ENCODE results near the gene PLD4. TPM values are rescaled to one million over a fixed set of nuclear protein-coding genes. Genes with fewer than 3 reads are reported as not detected.

PLD4 gene
- total RNA-seq, 2 experiments from 2014 or later = not detected

GRCh38 chr14:104973135-104973384 is 48.4 kb downstream of the PLD4 start:
- Mint-ChIP-seq H3K9me3 (no peaks in the 10 kb centered on the region), H3K4me1 (peaks cover 9% of the 10 kb centered on the region), H3K27ac (no peak overlapping the region), H3K27me3 (peaks cover 33% of the 10 kb centered on the region), H3K4me3 (no peak overlapping the region), H3K36me3 (no peaks in the 10 kb centered on the region)
- DNase-seq = no peak

DNA sequence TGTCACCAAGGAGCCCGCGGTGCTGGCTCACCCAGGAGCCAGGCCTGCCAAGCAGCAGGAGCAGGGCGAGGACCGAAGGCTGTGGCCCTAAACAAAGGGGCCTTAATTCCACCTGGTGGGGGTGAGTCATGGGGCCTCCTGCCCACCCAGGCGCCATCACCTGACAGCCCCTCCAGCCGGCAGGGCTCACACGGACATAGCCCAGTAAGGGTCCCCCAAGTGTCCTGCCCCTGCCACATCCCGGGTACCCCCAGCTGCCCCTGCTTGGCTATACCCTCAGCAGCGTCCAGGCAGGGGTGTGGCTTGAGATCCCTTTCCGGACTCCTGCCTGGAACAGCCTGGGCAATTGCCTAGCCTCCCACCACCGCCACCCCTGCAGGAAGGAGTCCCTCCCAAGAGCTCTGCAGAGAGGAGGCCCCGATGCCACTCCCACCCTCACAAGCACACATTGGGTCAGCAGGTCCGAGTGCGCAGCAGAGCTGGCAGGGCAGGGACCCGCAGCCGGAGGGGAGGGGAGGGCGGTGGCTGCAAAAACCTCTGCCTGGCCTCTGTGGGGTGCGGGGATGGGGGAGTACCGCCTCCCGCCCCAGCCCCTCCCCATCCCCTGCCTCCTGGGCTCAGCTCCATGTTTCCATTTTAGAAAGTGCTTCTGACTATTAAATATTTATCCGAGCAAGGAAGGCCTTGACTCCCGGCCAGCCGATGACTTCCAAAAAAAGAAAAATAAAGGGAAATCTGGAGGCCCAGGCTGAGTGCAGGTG is 48.9 kb downstream of the PLD4 start:
- peaks cover 9% of the 10 kb centered on the region for H3K4me1 Mint-ChIP-seq
- no peak overlapping the region for H3K4me3 Mint-ChIP-seq
- no peaks in the 10 kb centered on the region for H3K9me3 Mint-ChIP-seq
- H3K36me3 Mint-ChIP-seq = no peaks in the 10 kb centered on the region
- H3K27ac Mint-ChIP-seq = no peak overlapping the region
- H3K27me3 Mint-ChIP-seq = peaks cover 29% of the 10 kb centered on the region
- DNase-seq = no peak

- Mint-ChIP-seq H3K27ac (no peak overlapping the region), H3K4me1 (peaks cover 9% of the 10 kb centered on the region)
These were observed 49.5 kb downstream of the PLD4 start for GRCh38 chr14:104974146-104974541.

GRCh38 chr14:104974665-104975390 is 50.1 kb downstream of the PLD4 start:
- H3K9me3 Mint-ChIP-seq = no peaks in the 10 kb centered on the region
- H3K27me3 Mint-ChIP-seq = peaks cover 26% of the 10 kb centered on the region
- peaks cover 9% of the 10 kb centered on the region for H3K4me1 Mint-ChIP-seq
- no peaks in the 10 kb centered on the region for H3K36me3 Mint-ChIP-seq
- H3K27ac Mint-ChIP-seq = no peak overlapping the region
- no peak overlapping the region for H3K4me3 Mint-ChIP-seq
- no peak for DNase-seq

More at GRCh38 chr14:104974146-104974541, 49.5 kb downstream of the PLD4 start:
- Mint-ChIP-seq H3K27me3 (peaks cover 28% of the 10 kb centered on the region), H3K9me3 (no peaks in the 10 kb centered on the region), H3K4me3 (no peak overlapping the region), H3K36me3 (no peaks in the 10 kb centered on the region)
- no peak for DNase-seq

DNA sequence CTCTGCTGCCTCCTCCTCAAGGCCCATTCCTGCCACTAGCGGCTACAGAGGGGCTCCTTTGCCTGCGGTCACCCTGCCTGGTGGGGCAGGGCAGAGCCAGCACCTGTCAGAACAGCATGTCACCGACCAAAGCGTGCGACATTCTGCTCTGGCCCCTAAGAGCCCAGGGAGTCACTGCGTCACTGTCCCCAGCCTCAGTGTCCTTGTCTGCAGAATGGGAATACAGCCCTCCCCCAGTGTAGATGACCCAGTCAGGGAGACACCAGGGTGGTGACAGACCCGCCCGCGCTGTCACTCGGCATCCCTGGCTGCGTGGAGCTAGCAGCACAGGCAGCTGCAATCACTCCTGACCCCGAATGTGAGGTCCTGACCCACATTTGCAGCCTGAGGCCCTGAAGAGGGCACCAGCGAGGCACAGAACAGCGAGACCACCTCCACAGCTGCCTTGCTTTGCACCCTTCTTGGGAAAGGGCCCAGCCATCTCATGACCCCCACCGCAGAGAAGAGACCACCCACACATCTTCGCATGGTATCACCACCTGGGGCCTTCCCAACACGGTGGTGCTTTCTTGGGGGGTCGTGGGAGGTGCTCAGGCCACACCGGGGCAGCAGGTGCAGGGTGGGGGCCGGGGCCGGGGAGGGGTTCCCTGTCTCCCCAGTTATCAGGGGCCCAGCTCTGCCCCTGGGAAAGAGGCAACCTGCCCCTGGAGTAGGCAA is 51.0 kb downstream of the PLD4 start:
- no peak overlapping the region for H3K4me3 Mint-ChIP-seq

GRCh38 chr14:104976198-104977007 is 51.7 kb downstream of the PLD4 start:
- H3K27me3 Mint-ChIP-seq = peaks cover 26% of the 10 kb centered on the region
- H3K9me3 Mint-ChIP-seq = no peaks in the 10 kb centered on the region
- H3K4me1 Mint-ChIP-seq = peaks cover 9% of the 10 kb centered on the region
- peak overlapping the region; percentile 25 for H3K4me3 Mint-ChIP-seq
- no peak overlapping the region for H3K27ac Mint-ChIP-seq
- no peaks in the 10 kb centered on the region for H3K36me3 Mint-ChIP-seq
- peak; percentile 82 for DNase-seq

More for the DNA sequence above, 51.0 kb downstream of the PLD4 start:
- DNase-seq = no peak
- peaks cover 26% of the 10 kb centered on the region for H3K27me3 Mint-ChIP-seq
- H3K36me3 Mint-ChIP-seq = no peaks in the 10 kb centered on the region
- peaks cover 9% of the 10 kb centered on the region for H3K4me1 Mint-ChIP-seq
- no peak overlapping the region for H3K27ac Mint-ChIP-seq
- H3K9me3 Mint-ChIP-seq = no peaks in the 10 kb centered on the region

GRCh38 chr14:104977008-104977680 is 52.5 kb downstream of the PLD4 start:
- no peaks in the 10 kb centered on the region for H3K9me3 Mint-ChIP-seq
- H3K27ac Mint-ChIP-seq = no peak overlapping the region
- H3K4me3 Mint-ChIP-seq = peak overlapping the region; percentile 78
- no peak for DNase-seq
- H3K36me3 Mint-ChIP-seq = no peaks in the 10 kb centered on the region
- H3K4me1 Mint-ChIP-seq = peaks cover 9% of the 10 kb centered on the region
- H3K27me3 Mint-ChIP-seq = peaks cover 26% of the 10 kb centered on the region

- Mint-ChIP-seq H3K4me3 (peak within 1 kb of the TSS; percentile 78), H3K27me3 (peaks cover 26% of the 10 kb centered on the region), H3K27ac (no peak within 1 kb of the TSS), H3K9me3 (no peaks in the 10 kb centered on the region), H3K4me1 (peaks cover 9% of the 10 kb centered on the region), H3K36me3 (no peaks in the 10 kb centered on the region)
- DNase-seq = peak; percentile 72
These were observed 53.3 kb downstream of the PLD4 start, which contains the start of gene AHNAK2 for GRCh38 chr14:104977681-104978653. TSS of gene AHNAK2 (minus strand) at chr14:104978374. CDS start at chr14:104978237, 137 bp downstream.

DNA sequence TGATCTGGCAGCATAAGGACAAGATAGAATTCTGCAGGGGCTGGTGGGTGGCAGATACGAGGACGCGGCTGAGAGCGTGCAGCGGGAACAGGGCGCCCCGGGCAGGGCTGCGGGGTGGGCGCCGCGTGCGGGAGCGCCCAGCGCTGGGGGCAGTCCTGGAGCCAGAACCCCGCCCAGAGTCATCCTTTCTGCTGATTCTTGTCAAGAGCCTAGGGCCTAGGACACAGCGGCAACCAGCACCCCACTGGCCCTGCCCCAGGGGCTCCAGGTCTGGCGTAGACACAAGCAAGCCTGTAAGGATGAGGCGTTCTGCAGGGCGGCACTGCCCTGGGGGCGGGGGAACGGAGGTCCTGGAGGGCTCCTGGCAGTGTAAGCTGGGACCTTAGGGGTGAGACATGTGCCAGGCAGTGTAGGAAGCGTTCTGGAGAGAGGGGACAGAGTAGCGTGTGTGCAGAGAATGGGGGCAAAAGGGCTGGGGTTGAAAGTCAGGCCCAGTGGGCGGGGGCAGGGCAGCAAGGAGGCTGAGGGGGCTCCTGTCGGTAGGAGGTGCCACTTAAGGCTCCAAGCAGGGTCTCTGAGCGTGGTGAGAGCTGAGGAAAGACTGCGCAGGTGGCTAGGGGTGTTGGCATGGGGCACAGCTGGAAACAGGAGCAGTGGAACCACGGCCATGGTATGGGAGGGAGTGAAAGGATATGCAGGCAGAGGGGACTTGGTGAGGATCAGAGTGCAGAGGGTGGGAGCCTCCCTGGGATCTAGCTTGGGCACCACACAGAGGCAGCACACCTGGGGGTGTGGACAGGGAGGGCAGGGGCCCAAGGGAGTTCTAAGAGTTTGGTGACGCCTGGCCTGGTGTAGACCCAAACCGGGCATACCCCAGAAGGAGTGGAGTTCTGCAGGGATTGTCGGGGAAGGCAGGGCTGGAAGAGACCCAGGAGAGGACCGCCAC is 54.3 kb downstream of the PLD4 start:
- Mint-ChIP-seq H3K4me1 (peaks cover 9% of the 10 kb centered on the region), H3K36me3 (no peaks in the 10 kb centered on the region), H3K4me3 (no peak overlapping the region), H3K27me3 (peaks cover 26% of the 10 kb centered on the region), H3K27ac (no peak overlapping the region), H3K9me3 (no peaks in the 10 kb centered on the region)
- DNase-seq = no peak

- peaks cover 9% of the 10 kb centered on the region for H3K4me1 Mint-ChIP-seq
- DNase-seq = no peak
- no peak overlapping the region for H3K27ac Mint-ChIP-seq
- no peaks in the 10 kb centered on the region for H3K36me3 Mint-ChIP-seq
- no peak overlapping the region for H3K4me3 Mint-ChIP-seq
- H3K9me3 Mint-ChIP-seq = no peaks in the 10 kb centered on the region
- H3K27me3 Mint-ChIP-seq = peaks cover 26% of the 10 kb centered on the region
These were observed 55.3 kb downstream of the PLD4 start for GRCh38 chr14:104979758-104980610.

DNA sequence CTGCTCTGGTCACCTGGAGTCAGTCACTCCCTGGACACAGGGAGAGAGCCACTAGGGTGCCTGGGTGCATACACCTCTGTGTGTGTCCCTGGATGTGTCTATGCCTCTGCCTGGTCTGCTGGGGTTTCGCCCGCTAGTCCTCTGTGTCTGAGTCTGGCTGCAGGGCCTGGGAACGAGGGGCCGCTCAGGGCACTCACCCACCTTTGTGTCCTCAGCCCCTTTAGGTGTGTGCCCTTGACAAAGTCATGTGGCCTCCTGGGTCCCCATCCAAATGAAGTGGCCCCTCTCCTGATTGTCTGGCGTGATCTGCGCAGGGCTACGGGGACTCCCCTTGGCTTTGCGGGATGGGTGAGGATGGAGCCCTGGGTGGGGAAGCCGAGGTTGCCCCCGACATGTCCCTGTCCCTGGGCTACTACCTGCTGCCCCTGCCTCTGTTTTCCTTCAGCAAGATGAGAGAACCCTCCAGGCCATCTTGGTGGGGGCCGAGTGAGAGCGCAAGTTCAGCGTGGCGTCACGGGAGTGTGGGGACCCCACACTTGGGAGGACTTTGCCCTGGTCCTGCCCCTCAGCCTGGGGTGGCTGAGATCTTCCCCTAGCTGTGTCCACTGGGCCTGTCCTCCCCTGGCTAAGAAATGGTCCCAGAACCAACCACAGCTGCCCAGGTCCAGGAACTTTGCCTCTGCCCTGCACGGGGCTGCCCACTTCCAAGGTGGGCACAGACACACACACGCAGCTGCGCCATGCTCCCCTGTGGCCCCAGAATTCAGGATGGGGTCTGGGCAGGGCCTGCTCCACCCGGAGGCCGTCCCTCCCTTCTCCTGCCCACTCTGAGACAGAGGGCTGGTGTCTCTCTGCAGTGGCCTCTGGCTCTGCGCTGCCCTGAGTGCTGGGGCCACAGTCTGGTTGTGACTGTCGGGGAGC is 56.2 kb downstream of the PLD4 start:
- H3K9me3 Mint-ChIP-seq = no peaks in the 10 kb centered on the region
- H3K27me3 Mint-ChIP-seq = peaks cover 26% of the 10 kb centered on the region
- H3K4me3 Mint-ChIP-seq = no peak overlapping the region
- no peaks in the 10 kb centered on the region for H3K36me3 Mint-ChIP-seq
- no peak for DNase-seq
- no peak overlapping the region for H3K27ac Mint-ChIP-seq
- H3K4me1 Mint-ChIP-seq = peaks cover 6% of the 10 kb centered on the region
